OCI-LY1 (cell line): ENCODE results near the gene ME3.

Source experiments
- EZH2 ChIP-seq: fragments of 200-600 bp; sonication (generic), shearing (Covaris generic); IDR thresholded peaks from 2 replicates; pipeline ENCODE4 v1.8.0; 2017; ENCODE audit warnings: borderline replicate concordance, mixed run types, mild to moderate bottlenecking, antibody characterized with exemption, low read length, moderate library complexity, mixed read lengths
- TF ChIP-seq, protein P1 (sequence below): fragments of 200-600 bp; sonication (generic), shearing (Covaris generic); IDR thresholded peaks from 2 replicates; pipeline ENCODE4 v1.5.1; 2017; ENCODE audit warnings: mild to moderate bottlenecking, antibody characterized with exemption, low read length, moderate library complexity, mixed read lengths

DNA sequence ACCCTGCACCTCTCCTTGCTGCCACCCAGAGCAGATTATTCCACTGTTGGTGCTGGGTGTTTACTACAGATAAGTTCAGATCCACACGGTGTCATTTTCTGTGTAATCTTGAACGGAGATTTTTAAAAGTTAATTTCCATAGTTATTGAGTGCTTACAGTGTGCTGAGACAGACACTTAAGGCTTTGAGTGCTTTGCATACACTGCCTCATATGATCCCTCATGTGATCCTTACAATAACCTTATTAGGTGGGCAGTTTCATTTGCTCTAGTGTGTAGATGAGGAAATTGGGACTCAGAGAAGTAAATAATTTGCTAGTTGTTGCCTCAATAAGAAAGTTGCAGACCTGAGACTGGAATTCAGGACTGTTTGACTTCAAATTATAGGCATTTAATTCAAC is 32.3 kb upstream of the ME3 start:
- TF ChIP-seq, protein P1, sequence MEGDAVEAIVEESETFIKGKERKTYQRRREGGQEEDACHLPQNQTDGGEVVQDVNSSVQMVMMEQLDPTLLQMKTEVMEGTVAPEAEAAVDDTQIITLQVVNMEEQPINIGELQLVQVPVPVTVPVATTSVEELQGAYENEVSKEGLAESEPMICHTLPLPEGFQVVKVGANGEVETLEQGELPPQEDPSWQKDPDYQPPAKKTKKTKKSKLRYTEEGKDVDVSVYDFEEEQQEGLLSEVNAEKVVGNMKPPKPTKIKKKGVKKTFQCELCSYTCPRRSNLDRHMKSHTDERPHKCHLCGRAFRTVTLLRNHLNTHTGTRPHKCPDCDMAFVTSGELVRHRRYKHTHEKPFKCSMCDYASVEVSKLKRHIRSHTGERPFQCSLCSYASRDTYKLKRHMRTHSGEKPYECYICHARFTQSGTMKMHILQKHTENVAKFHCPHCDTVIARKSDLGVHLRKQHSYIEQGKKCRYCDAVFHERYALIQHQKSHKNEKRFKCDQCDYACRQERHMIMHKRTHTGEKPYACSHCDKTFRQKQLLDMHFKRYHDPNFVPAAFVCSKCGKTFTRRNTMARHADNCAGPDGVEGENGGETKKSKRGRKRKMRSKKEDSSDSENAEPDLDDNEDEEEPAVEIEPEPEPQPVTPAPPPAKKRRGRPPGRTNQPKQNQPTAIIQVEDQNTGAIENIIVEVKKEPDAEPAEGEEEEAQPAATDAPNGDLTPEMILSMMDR: no peak
- TF ChIP-seq EZH2: no peak
